Medulla oblongata (tissue), 1 donor: Measurements from ENCODE around the gene RXRB.

Experiments used
- DNase-seq: peaks from one replicate; pipeline ENCODE4 v3.0.0-alpha.2; 2015; ENCODE audit errors: extremely low spot score

RXRB gene

GRCh38 chr6:33176906-33177305 lies 23.6 kb downstream of the RXRB start:
- DNase-seq: no peak

DNA sequence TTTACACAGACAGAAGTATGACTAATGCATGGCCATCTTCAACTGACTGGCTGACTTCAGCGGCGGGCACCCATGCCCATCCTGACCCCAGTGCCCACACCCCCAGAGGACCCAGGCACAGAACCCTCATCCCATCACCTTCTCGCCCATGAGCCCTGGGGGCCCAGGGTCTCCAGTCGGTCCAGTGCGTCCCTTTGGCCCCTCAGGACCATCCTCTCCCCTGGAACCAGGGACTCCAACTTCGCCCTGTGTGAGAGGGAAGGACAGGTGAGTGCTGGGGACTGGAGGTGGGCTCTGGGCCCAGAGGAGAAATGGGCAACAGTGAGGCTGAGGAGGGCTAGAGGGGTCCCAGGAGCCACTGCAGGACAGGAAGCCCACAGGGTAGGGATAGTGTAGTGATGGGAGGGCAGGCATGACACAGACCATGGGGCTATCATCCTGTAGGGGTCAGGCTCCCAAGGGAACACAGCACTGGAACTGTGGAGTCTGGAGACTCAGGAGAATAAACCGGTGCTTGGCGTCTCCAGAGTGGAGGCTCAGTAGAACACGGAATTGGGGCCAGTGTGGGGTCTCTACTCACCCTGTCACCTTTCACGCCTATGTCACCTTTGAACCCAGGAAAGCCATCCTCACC lies 24.9 kb downstream of the RXRB start:
- no peak for DNase-seq

DNA sequence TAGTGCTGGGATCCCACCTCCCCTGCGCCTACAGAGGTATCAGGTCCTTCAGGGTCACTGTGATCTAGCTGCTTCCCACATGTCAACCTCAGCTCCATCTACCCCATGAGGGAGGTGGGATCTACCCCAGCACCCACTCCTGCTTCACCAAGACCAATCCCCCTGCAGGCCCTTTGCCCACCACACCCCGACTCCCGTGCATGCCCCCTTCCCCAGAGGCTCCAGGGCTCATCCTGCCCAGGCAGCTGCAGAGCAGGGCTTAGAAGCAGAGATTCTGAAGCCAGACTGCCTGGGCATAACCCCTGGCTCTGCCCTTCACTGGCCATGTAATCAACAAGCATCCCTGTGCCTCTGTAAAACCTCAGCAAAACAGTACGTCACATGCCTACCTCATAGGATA lies 25.7 kb downstream of the RXRB start:
- DNase-seq: no peak

DNA sequence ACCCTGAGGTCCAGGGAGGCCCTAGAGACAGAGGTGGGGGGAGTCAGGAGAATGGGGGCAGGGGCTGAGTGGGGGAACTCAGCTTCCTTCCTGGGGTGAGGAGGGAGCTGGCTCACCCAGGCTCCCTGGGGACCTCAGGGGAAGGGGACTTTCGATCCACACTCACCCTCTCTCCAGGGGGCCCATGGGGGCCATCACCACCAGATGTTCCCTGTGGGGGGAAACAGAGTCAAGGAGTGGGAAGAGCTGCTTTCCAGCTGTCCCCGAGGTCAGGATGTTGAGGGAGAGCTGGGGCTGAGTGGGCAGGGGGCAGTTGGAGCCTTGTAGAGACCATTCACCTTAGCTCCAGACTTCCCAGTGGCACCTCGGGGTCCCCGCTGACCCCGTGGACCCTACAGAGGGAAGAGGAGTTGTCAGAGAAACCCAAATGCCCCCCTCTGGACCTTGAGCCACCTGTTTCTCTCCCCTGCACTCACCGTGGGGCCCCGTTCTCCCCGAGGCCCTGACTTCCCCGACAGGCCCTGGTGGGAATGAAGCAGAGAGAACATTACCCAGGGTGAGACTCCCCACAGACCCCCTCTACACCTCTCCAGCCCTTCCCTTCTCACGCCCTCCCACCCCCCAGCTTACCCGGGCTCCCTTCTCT lies 26.8 kb downstream of the RXRB start:
- DNase-seq: no peak

DNA sequence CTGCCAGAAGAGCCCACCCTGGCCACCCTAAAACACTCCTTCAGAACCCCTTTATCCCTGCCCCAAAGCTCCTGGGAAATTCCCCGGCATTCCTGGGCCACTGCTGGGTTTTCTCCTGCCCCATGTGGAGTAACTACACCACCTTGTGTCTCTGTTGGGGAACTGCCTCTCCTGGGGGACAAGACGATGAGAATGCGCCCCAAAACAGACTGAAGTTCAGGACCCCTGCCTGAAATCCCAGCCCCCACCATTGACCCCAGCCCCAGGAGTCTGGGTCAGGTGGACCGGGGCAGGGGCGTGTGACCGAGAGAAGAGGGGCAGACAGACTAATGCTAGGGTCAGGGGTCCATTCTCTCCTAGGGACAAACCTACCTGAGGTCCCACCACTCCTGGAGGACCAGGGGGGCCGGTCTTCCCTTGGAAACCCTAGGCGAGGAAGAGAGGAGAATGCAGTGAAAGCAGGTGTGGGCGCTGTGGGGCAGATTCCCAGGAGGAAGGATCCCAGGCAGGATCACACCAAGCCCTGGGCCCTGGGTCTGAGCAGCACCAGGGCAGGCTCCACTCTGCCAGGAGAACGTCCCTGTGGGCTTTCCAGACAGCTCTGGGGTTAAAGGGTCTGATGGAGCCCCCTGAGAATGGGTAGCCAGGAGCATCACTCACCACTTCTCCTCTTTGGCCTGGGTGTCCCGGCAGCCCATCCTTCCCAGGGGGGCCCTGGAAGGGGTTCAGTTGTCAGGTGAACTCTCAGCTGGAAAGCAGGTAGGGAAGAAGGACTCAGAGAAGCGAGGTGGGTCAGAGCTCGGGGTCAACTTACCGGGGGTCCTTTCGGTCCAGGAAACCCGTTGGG lies 27.6 kb downstream of the RXRB start:
- no peak for DNase-seq

DNA sequence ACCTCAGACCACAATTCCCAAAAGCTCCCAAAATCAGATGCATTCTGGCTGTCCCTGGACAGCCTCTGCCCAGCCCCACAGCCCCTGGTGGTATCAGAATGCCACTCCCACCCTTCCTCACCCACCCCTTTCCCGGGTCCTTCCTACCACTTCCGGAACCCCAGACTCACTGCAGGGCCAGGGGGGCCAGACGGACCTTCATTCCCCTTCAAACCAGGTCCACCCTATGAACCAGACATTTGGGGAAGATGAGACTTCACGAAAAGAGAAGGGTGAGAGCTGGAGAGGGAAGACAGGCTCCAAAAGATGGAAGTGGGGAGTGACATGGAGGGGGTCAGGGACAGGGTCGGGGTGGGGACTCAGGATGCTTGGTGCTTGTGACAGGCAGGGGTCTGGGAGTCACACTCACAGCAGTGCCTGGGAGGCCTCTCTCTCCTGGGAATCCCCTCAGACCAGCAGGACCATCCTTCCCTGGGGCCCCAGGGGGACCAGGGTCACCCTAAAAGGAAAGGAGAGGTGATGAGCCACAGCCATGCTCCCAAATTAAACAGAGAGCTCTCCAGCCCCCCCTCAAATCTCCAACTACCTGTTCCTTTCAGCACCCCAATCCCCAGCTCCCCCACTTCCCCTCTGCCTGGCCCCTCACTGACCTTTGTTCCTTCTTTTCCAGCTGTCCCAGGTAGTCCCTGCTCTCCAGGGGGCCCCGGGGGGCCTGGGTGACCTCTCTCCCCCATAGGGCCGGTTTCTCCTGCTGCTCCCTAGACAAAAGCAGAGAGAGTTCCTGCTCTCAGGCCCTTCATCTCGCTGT lies 28.4 kb downstream of the RXRB start:
- DNase-seq: no peak

- no peak for DNase-seq
Observed at GRCh38 chr6:33171016-33171879, 29.2 kb downstream of the RXRB start.

DNA sequence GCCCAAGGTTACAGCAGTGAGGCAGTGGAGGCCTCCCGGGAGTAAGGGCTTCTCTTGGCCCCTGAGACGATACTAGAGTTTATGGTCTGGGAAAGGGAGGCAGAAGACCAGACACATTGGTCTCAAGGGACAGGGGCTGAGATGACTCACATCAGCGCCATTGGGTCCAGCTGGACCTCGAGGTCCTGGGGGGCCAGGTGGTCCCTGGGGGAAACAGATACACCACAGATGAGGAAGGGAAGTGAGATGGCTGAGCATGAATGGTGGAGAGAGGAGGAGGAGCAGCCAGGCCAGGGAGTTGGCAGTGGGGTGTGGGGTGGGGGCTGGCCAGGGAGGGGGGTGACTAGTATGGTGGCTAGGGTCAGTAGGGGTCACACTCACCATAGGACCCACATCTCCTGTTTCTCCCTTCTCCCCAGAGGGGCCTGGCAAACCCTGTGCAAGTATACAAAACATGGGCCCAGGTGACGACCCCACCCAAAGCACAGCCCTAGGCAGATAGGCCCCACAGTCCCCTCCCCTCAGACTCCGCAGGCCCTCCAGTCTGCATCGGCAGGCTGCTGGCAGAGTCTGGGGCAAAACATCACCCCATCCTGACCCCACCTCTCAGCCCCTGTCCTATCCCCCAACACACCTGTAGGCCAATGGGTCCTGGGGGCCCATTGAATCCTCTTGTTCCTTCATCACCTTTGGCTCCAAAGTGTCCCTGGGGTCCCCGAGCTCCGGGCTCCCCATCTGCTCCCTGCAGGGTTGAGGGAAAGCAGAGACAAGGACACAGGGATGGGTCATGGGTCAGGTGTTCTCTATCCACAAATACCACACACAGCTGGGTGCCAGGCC lies 30.1 kb downstream of the RXRB start:
- no peak for DNase-seq

DNA sequence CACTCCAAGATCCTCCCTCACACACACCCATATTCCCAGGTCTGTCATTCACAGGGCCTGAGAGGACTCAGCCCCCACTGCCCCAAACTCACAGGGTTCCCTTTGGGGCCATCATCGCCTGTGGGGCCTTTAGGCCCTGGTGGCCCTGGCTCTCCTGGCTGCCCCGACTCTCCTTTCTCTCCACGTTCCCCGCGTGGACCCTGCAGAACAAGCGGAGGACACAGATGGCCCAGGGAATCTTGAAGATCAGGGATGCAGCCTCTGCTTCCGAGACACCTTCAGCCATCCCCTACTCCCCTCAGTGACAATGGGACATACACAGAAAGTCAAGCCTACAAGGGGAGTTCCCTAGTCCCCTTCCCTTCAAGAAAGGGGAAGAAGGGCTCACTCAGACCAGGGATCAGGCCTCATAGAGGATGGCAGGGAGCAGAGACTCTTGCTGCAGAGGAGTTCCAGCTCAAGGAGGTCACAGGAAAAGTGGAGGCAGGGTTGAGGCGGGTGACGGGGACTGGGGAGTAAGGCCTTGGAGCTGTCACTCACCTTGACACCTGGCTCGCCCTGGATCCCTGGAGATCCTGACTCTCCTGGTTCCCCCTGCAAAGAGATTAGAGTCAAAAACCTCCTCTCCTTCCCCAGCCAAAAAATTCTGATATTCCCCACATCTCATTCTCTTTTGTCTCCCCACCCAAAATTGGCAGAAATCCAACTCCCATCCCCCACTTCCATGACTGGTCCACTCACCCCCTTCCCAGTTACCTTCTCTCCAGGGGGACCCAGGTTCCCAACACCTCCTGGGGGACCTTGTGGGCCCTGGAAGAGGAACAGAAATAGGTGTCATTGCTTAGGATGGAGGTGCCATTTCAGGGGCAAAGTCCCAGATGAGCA lies 30.9 kb downstream of the RXRB start:
- DNase-seq: no peak

- no peak for DNase-seq
Observed at GRCh38 chr6:33168639-33169038, 31.8 kb downstream of the RXRB start.

DNA sequence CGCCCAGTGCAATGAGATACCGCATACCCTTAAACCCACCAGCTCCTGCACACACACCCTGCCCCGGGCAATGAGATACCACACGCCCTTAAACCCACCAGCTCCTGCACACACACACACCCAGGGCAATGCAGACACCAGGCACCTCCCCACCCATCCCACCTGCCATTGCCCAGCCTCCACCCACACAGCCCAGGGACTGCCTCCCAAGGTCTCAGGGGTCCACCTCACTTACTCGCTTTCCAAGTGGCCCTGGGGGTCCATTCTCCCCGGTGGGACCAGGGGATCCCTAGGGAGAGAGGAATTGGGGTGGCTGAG lies 32.2 kb downstream of the RXRB start:
- DNase-seq: no peak

DNA sequence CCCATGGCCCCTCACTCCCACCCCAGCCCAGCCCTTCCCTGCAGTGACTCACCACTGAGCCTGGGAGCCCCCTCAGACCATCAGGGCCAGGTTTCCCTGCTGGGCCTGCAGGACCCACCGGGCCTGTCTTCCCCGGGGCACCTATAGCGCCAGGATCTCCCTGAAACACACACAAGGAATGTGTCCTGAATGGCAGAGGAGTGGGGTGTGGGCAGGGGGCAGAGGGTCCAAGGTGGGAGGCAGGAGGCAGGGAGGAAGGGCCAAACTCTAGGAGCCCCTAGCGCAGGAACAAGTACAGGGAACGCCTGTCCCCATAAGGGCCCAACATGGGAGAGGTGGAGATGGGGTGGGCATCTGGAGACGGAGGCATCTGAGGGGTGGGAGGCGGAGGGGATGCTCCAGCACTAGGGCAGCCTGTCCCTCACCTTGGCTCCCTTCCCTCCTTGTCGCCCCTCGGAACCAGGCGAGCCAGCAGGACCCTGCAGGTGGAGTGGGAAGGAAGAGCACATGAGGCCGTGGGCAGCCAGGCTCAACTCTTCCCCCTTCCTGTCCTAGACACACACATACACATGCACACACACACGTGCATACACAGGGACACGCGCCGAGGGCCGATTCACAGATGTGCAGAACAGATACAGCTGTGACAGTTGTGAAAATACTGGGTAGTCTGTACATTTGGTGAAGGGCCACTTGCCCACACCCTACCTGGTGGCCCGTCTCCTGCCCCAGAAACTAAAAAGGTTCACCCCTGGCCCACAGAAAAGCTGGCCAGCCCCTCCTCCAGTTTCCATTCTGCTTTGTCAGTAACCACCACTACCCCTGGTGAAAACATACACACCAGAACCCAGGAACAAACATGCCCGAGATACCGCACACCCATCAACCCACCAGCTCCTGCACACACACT lies 32.8 kb downstream of the RXRB start:
- no peak for DNase-seq

DNA sequence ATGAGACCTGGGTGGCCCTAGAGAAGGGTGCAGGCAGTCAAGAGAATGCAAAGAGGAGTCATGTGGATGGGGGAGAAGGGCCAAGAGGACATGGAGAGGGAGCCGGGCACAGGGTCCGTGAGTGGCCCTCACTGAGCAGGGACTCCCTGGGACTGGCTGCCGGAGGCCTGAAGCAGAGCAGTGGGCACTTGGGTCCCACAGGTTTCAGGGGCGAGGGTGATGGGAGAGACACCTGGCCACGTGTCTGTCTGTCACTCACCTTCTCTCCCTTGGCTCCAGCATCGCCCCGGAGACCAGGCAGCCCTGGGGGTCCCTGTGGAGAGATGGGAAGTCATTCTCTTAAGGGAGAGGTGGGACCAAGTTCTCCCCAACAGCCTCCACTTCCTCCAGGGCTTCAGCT lies 33.7 kb downstream of the RXRB start:
- no peak for DNase-seq

DNA sequence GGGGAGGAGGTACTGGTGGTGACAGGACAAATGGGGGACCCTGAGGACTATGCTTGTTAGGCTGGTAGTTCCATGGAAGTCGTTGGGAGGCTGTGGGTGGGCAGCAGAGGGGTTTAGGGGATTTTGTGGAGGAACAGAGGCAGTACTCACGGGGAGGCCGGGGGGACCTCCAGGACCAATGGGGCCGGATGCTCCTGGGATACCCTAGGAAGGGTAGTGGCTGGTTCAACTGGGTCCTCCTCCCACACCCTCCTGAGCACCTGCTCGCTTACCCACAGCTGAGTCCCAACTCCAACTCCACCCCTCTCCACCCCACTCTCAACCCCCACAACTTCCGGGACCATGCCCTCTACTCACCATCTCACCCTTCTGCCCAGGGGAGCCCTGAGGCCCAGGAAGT lies 34.1 kb downstream of the RXRB start:
- no peak for DNase-seq

- no peak for DNase-seq
Observed at GRCh38 chr6:33165581-33166258, 34.7 kb downstream of the RXRB start.

DNA sequence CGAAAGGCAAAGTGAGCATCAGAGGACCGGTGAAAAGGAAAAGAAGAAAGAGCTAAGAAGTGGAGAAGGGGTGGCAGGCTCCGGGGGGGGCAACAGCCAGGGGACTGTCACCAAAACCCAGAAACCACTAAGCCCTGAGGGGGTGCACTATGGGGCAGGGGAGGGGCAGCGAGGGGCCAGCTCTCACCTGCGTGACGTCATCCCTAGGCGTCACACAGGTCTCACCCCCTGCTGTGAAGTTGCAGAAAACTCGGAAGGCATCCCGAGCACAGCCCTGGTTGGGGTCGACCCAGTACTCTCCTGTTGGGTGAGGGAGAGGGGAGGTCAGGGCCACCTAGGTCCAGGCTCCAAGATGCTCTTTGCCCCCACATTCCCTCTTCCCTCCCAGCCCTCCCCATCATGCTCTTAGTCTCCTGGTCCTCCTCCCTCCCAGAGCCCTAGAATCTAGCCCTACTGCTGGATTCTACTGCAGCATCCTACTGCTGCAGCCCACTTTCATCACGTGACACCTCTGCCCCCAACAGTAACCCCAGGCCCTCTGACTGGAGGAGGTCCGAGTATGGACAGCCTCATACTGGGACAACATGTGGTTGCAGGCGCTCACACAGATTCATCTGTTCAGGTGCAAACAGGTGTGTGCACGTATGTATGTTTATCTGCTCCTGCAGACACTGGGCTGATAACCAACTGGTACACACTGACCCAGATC lies 35.6 kb downstream of the RXRB start:
- DNase-seq: no peak

- DNase-seq: no peak
Observed at GRCh38 chr6:33164176-33164575, 36.3 kb downstream of the RXRB start.
